HAP-1 (cell line): ENCODE data around the gene HPF1.
"Not testable (repeated sequence)": the region's sequence is repeated elsewhere in the genome, so short reads cannot be mapped to it uniquely, and the experiment has no call there.

ENCODE experiments used
- DNase-seq, 2 experiments: peaks; one replicate each; pipeline ENCODE4 v3.0.0-alpha.2; 2016 to 2020; ENCODE audit warnings: low spot score in 2 of 2
- H3K27me3 ChIP-seq: fragments of 250-450 bp; sonication (Bioruptor Pico); 2 replicates; pipeline ENCODE4 v1.5.1; 2020; ENCODE audit warnings: low read depth, mild to moderate bottlenecking, moderate library complexity
- H3K36me3 ChIP-seq: fragments of 250-450 bp; sonication (Bioruptor Pico); replicated peaks from 2 replicates; pipeline ENCODE4 v1.5.1; 2020; ENCODE audit warnings: mild to moderate bottlenecking
- H3K4me1 ChIP-seq: fragments of 250-450 bp; sonication (Bioruptor Pico); 2 replicates; pipeline ENCODE4 v1.5.1; 2020; ENCODE audit warnings: mild to moderate bottlenecking
- H3K4me3 ChIP-seq: fragments of 250-450 bp; sonication (Bioruptor Pico); 2 replicates; pipeline ENCODE4 v1.5.1; 2020; ENCODE audit warnings: mild to moderate bottlenecking, moderate library complexity
- H3K9me3 ChIP-seq: fragments of 250-450 bp; sonication (Bioruptor Pico); 2 replicates; pipeline ENCODE4 v1.5.1; 2020; ENCODE audit warnings: mild to moderate bottlenecking, moderate library complexity
- in situ Hi-C: fragments of 300-500 bp; cut with MboI; formaldehyde crosslinking; loops from 3 replicates; pipeline ENCODE4 v1.14.3; 2020; ENCODE audit warnings: low sequenced_read_pairs, inconsistent platforms, mixed read lengths

The HPF1 gene

DNA sequence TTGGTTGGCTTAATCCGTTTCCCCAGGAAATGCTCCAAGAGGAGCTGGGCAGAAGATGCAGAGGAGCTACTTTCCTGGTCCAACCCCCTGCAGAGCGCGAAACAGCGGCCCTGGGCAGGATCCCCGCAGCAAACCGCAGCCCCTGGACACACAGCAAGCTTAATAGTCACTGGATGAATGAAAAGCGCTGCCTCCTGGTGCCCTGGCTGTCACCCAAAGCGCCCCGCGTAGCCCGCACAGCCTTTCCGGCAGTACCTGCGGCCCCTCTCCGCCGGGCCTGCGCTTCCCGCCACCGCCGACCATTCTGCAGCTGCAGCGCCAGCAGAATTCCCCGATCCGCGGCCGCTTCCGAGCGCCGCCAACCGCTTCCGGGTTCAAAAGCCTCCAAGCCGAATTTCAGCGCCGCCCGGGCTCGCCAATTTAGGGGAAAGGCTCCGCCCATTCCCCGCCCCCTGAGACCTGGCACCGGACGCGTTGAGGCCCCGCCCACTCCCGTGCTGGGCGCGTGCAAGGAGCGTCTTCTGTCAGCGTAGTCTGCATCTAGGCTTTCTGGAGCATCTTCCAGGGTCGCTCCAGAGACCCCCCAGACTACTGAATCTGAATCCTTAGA, at the start of gene HPF1:
Gene HPF1, minus strand, starts transcription at position 370 of the 610 bp plus-strand sequence. Its CDS starts 67 bp downstream, at position 303.
- no peaks in the 10 kb centered on the region; the same call in 1 of the 2 replicates for H3K36me3 ChIP-seq
- DNase-seq = peak; percentile 89 to 97
- H3K27me3 ChIP-seq = no peaks in the 10 kb centered on the region
- in situ Hi-C loops = no loop called here
- H3K4me1 ChIP-seq = peaks cover 16% of the 10 kb centered on the region
- no peaks in the 10 kb centered on the region for H3K9me3 ChIP-seq
- peak within 1 kb of the TSS; percentile 79 for H3K4me3 ChIP-seq

GRCh38 chr4:169806770-169807169, 49.0 kb upstream of the HPF1 start:
- H3K4me3 ChIP-seq, DNase-seq, H3K4me1 ChIP-seq, H3K27me3 ChIP-seq, H3K9me3 ChIP-seq, H3K36me3 ChIP-seq, in situ Hi-C loops: not testable (repeated sequence)

GRCh38 chr4:169803413-169803812, 45.7 kb upstream of the HPF1 start:
- Histone ChIP-seq H3K4me1 (peaks cover 4% of the 10 kb centered on the region; the same call in 1 of the 2 replicates), H3K4me3 (no peak overlapping the region), H3K9me3 (peaks cover 5% of the 10 kb centered on the region; the same call in 1 of the 2 replicates), H3K27me3 (no peaks in the 10 kb centered on the region), H3K36me3 (no peaks in the 10 kb centered on the region)
- no peak for DNase-seq
- in situ Hi-C loops = no loop called here

DNA sequence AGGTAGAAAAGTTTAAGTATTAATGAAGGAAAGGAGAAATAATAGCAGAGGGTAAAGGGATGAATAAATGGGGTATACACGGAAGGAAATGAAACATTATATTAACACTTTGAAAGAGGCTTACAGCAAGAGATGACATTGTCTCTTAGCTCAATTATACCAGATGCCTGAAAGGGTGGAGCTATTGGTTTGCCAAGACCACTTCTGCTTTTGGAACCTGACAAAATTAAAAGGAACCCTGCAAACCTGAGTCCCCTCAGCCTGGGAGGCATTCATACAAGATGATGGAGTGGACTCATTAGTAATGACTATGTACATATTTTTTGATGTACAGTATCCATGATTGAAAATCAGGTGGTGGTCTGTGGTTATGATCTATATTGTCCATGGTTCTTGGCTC, 45.1 kb upstream of the HPF1 start:
- Histone ChIP-seq H3K9me3 (peaks cover 5% of the 10 kb centered on the region; the same call in 1 of the 2 replicates), H3K27me3 (no peaks in the 10 kb centered on the region), H3K4me1 (peaks cover under 1% of the 10 kb centered on the region; the same call in 1 of the 2 replicates), H3K36me3 (no peaks in the 10 kb centered on the region), H3K4me3 (no peak overlapping the region)
- in situ Hi-C loops = no loop called here
- no peak for DNase-seq

DNA sequence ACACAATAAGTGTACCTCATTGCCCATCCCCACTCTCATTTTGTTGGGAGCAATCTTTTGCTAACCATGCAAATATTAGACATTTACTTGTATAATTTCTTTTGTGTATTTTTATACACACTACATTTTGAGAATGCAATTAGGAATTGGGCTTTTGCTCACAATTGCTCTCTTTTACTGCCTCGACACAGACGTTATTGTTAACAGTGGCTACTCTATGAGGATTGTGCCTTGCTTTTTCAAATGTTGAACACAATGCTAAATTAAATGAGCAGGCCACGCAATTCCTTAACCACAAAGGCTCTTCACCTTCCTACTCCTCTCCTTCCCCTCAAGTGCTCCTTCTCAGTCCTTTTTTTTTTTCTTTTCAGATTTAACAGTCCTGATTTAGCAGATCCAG, 42.8 kb upstream of the HPF1 start:
- Histone ChIP-seq H3K9me3 (peaks cover under 1% of the 10 kb centered on the region; the same call in 1 of the 2 replicates), H3K36me3 (no peaks in the 10 kb centered on the region), H3K27me3 (no peaks in the 10 kb centered on the region), H3K4me3 (no peak overlapping the region), H3K4me1 (no peaks in the 10 kb centered on the region)
- DNase-seq = no peak
- in situ Hi-C loops = no loop called here

- Histone ChIP-seq H3K4me3 (no peak overlapping the region), H3K4me1 (no peaks in the 10 kb centered on the region), H3K9me3 (no peaks in the 10 kb centered on the region), H3K27me3 (no peaks in the 10 kb centered on the region), H3K36me3 (no peaks in the 10 kb centered on the region)
- no peak for DNase-seq
- in situ Hi-C loops = no loop called here
Measured at GRCh38 chr4:169799260-169799659, 41.5 kb upstream of the HPF1 start.

GRCh38 chr4:169795585-169795984, 37.8 kb upstream of the HPF1 start:
- in situ Hi-C loops = no loop called here
- H3K27me3 ChIP-seq = peaks cover 2% of the 10 kb centered on the region
- no peak overlapping the region for H3K4me3 ChIP-seq
- no peaks in the 10 kb centered on the region for H3K9me3 ChIP-seq
- H3K4me1 ChIP-seq = peaks cover 2% of the 10 kb centered on the region; the same call in 1 of the 2 replicates
- no peaks in the 10 kb centered on the region for H3K36me3 ChIP-seq
- no peak for DNase-seq

DNA sequence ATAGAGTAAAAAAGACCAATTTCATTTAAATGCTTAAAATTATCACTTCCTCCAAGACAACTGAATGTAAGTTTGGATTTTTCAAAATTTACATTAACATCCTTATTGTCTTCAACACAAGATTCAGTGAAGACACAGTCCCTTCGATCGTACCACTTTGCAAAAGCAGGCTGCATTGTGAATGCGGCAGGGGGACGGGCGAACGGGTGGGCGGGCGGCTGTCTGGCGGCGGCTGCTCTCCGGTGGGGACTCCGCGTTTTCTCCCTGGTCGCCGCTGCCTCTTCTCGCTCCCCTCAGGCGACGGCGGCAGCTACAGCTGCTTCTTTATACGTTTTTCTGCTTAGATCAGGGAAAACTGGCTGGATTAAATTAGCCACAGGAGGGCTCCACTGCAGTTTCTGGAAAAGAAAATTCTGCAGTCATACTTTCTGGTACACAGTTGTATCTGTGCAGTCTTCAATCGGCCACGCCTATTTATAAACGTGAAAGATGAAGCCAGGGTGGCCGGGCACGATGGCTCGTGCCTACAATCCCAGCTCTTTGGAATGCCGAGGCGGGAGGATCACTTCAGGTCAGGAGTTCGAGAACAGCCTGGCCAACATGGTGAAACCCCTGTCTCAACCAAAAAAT, 33.9 kb upstream of the HPF1 start:
- no peaks in the 10 kb centered on the region for H3K9me3 ChIP-seq
- H3K4me1 ChIP-seq = peaks cover 2% of the 10 kb centered on the region; the same call in 1 of the 2 replicates
- peak; percentile 85 to 88 for DNase-seq
- peak overlapping the region; percentile 11; the same call in 1 of the 2 replicates for H3K4me3 ChIP-seq
- H3K27me3 ChIP-seq = peaks cover 18% of the 10 kb centered on the region
- in situ Hi-C loops = no loop called here
- H3K36me3 ChIP-seq = no peaks in the 10 kb centered on the region

DNA sequence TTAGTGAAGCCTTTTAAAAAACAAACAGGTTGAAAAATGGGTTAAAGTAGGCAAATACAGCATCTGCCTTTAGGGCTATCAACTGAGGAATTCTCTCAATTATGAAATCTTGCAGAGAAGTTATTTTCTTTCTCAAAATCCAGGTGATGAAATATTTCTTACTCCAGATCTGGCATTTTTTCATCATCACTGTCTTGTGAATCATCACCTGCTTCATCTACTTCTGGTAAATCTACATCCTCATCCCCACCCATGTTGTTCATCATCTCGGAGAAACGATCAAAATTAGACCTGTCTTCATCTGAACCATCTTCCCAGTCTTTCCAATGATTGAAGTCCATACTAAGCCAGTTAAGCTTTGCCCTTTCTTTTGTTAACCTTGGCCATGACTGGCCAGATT, 33.3 kb upstream of the HPF1 start:
- Histone ChIP-seq H3K36me3 (no peaks in the 10 kb centered on the region), H3K4me3 (0 out of 2 replicates have a peak overlapping the region, but pooled peaks have one; percentile 11), H3K27me3 (peaks cover 18% of the 10 kb centered on the region), H3K9me3 (no peaks in the 10 kb centered on the region), H3K4me1 (peaks cover 2% of the 10 kb centered on the region; the same call in 1 of the 2 replicates)
- in situ Hi-C loops = no loop called here
- DNase-seq = no peak

DNA sequence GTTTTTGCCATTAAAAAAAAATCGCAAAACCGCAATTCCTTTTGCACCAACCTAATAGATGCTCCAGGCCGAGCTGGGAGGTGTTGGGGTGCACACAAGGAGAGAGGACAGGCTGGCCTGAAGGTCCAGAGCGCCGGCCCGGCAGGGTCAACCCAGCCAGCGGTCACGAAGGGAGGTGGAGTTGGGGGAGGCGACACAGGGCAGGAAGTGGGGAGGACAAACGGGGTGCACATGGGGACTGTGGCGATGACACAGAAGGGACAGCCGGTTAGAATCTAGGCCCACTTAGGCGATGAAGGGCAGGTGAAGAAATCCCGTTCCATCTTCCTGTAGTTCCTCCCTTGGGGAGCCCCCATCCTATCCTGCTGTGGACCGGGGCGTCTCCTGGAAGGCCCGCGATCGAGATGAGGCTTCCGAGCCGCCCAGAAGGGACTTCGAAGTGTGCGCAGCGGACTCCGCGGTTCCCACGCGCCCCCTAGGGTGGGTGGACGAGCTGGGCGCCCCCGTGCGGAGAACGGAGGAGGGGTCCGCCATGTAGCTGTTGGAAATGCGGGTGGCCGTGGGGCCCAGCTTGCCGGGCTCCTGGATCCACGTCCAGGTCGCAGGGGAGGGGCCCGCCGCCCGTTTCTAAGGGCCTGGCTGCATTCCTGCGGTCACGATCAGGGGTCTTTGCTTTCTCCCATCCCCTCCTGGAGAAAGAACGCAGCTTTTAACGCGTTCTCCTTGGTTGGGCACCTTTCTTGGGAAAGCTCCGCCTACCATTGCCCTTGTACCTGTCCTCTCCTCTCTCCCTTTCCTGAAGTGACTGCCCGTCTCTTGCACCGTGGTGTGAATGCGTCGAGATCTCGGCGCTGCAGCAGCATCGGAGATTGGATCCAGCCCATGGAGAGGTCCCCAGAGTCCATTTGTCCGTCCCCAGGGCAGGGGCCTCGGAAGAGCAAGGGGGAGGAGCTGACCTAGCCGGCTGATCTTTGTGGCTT, 17.0 kb upstream of the HPF1 start:
- in situ Hi-C loops = no loop called here
- Histone ChIP-seq H3K4me1 (no peaks in the 10 kb centered on the region), H3K9me3 (no peaks in the 10 kb centered on the region), H3K36me3 (no peaks in the 10 kb centered on the region), H3K27me3 (no peaks in the 10 kb centered on the region), H3K4me3 (no peak overlapping the region)
- no peak for DNase-seq

DNA sequence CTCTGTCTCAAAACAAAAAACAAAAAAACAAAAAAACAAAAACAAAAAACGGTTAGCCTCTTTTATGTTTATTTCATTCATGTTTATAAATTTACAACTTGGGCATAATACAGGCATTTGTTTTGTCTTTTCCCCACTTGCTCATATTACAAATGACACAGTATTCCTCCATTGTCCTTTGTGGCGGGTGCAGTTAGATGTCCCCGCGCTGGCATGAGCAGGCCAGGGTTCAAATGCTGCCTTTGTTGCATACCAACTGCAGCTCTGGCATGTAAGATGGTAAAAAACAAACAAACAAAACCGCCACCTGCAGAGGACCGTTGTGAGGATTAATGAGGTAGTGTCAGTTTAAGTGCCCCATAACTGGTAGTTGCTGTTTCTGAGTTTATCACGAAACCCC, 16.1 kb upstream of the HPF1 start:
- no peak for DNase-seq
- Histone ChIP-seq H3K4me3 (no peak overlapping the region), H3K9me3 (no peaks in the 10 kb centered on the region), H3K36me3 (no peaks in the 10 kb centered on the region), H3K27me3 (no peaks in the 10 kb centered on the region), H3K4me1 (no peaks in the 10 kb centered on the region)
- in situ Hi-C loops = no loop called here

DNA sequence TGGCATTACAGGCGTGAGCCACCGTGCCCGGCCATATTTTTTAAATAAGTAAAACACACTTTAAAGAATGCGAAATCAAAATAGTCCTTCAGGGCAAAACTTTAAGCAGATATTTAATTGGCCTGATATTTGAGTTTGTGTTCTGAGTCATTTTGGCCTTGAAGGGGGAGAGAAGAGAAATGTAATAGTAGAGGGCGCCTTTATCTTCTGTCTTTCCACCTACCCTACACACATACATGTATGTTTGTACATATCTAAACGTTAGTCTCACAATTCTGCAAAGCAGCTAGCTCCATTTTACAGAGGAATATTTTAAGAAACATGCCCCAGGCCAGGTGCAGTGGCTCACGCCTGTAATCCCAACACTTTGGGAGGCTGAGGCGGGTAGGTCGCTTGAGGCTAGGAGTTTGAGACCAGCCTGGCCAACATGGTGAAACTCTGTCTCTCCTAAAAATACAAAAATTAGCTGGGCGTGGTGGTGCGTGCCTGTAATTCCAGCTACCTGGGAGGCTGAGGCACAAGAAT, 13.9 kb upstream of the HPF1 start:
- H3K9me3 ChIP-seq, H3K36me3 ChIP-seq, in situ Hi-C loops: not testable (repeated sequence)

DNA sequence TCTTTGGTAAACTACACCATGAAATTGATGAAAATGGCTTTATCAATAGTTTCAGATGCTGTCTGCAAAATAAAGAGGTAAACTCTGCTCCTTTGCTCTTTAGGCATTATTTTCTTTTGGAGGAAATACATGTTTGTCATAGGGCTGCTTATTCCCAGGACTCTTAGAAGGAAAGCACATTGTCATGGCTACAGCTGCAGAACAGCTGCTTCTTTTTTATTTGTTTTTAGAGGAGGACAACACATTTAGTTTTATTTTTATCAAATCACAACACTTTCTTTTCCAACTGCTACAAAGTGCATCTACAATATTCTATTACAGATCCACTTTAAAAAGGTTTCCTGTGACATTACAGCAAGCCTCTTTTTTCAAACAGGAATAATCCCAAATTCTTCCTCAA, 12.7 kb upstream of the HPF1 start:
- no peaks in the 10 kb centered on the region for H3K9me3 ChIP-seq
- H3K36me3 ChIP-seq = no peaks in the 10 kb centered on the region
- no peak for DNase-seq
- H3K27me3 ChIP-seq = no peaks in the 10 kb centered on the region
- in situ Hi-C loops = no loop called here
- no peaks in the 10 kb centered on the region for H3K4me1 ChIP-seq
- no peak overlapping the region for H3K4me3 ChIP-seq

More for the DNA sequence above, 13.9 kb upstream of the HPF1 start:
- H3K4me1 ChIP-seq, DNase-seq, H3K4me3 ChIP-seq, H3K27me3 ChIP-seq: not testable (repeated sequence)
